Measurements from ENCODE around the gene PACSIN1. TPM values are rescaled to one million over a fixed set of nuclear protein-coding genes. Genes with fewer than 3 reads are reported as not detected.

Gene PACSIN1
- total and polyA plus RNA-seq, 4 donors, result 0.03 to 0.17 (median 0.15) TPM

DNA sequence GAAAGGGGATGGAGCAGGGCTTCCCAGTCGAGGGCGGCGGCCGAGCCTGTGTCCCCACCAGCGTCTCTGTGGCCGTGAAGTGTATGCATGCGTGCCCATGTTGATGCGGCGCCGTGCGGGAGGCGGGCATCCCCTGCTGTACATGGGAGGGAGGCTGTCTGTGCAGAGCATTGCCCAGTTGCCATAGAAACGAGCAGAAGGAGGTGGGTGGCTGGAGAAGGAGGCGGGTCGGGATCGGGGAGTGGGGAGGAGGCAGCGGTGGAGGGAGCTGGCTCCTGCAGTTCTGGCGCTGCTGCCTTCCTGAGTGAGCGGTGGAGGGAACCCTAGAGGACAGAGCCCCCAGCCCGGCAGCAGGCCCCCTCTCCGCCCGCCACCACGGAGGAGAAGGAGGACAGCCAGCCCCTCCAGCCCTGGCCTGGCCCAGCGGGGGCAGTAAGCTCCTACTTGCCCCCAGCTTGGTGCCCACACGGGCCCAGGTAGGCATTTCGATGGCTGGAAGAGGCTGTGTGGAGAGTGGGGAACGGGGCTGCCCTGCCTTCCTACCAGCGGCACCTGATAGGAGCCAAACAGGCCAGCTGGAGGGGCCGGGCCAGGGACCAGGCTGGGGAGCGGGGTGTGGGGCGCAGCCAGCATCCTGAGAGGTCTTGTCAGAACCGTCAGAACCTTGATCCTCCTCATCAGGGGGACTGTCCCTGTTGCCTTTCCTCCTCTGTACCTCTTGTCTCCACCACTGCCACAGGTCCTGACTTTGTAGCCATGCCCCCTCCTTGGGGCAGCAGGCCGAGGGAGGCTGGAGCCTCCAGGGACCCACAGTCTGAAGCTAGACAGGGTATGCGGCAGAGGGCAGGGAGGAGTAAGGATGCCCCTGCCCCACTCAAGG lies 49.0 kb downstream of the PACSIN1 start:
- Histone ChIP-seq H3K9ac (ENCODE audit: low read depth in 1 of 2, low read length in 2 of 2) (no peak overlapping the region), H3K36me3 (ENCODE audit: control insufficient read depth in 4 of 4, insufficient read depth in 3 of 4, low read depth in 1 of 4, low read length in 3 of 4) (no peaks in the 10 kb centered on the region), H3K27me3 (ENCODE audit: control insufficient read depth in 4 of 4, insufficient read depth in 4 of 4, low read length in 3 of 4) (no peaks in the 10 kb centered on the region), H3K4me3 (ENCODE audit: low read depth in 1 of 3, low read length in 3 of 3) (no peak overlapping the region), H3K9me3 (ENCODE audit: control insufficient read depth in 4 of 4, low read length in 3 of 4) (no peaks in the 10 kb centered on the region), H3K4me1 (ENCODE audit: control insufficient read depth in 4 of 4, insufficient read depth in 4 of 4, low read length in 3 of 4) (no peaks in the 10 kb centered on the region), H3K27ac (ENCODE audit: low read depth in 1 of 2, low read length in 2 of 2) (no peak overlapping the region)
- no peak for DNase-seq (ENCODE audit: low spot score)
- no peak for TF ChIP-seq TAF1 (conservative IDR thresholded peaks at IDR 0.05)
- no peak for TF ChIP-seq FOXA1 (IDR thresholded peaks at IDR 0.05)
- TF ChIP-seq EGR1 (IDR thresholded peaks at IDR 0.05; ENCODE audit: low read depth in 2 of 2), result no peak
- no peak for TF ChIP-seq RXRA (IDR thresholded peaks at IDR 0.05)
- TF ChIP-seq RAD21 (IDR thresholded peaks at IDR 0.05), result no peak
- no peak for TF ChIP-seq YY1 (IDR thresholded peaks at IDR 0.05)
- TF ChIP-seq, protein P1, sequence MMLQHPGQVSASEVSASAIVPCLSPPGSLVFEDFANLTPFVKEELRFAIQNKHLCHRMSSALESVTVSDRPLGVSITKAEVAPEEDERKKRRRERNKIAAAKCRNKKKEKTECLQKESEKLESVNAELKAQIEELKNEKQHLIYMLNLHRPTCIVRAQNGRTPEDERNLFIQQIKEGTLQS (IDR thresholded peaks at IDR 0.05), result no peak
- TF ChIP-seq, protein P2, sequence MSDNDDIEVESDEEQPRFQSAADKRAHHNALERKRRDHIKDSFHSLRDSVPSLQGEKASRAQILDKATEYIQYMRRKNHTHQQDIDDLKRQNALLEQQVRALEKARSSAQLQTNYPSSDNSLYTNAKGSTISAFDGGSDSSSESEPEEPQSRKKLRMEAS (IDR thresholded peaks at IDR 0.05), result no peak
- TF ChIP-seq SP1 (IDR thresholded peaks at IDR 0.05), result no peak
- TF ChIP-seq, protein P3, sequence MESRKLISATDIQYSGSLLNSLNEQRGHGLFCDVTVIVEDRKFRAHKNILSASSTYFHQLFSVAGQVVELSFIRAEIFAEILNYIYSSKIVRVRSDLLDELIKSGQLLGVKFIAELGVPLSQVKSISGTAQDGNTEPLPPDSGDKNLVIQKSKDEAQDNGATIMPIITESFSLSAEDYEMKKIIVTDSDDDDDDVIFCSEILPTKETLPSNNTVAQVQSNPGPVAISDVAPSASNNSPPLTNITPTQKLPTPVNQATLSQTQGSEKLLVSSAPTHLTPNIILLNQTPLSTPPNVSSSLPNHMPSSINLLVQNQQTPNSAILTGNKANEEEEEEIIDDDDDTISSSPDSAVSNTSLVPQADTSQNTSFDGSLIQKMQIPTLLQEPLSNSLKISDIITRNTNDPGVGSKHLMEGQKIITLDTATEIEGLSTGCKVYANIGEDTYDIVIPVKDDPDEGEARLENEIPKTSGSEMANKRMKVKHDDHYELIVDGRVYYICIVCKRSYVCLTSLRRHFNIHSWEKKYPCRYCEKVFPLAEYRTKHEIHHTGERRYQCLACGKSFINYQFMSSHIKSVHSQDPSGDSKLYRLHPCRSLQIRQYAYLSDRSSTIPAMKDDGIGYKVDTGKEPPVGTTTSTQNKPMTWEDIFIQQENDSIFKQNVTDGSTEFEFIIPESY (IDR thresholded peaks at IDR 0.05), result no peak
- no peak for TF ChIP-seq FOXA2 (IDR thresholded peaks at IDR 0.05)
- no peak for TF ChIP-seq JUND (IDR thresholded peaks at IDR 0.05)
- TF ChIP-seq, protein P4, sequence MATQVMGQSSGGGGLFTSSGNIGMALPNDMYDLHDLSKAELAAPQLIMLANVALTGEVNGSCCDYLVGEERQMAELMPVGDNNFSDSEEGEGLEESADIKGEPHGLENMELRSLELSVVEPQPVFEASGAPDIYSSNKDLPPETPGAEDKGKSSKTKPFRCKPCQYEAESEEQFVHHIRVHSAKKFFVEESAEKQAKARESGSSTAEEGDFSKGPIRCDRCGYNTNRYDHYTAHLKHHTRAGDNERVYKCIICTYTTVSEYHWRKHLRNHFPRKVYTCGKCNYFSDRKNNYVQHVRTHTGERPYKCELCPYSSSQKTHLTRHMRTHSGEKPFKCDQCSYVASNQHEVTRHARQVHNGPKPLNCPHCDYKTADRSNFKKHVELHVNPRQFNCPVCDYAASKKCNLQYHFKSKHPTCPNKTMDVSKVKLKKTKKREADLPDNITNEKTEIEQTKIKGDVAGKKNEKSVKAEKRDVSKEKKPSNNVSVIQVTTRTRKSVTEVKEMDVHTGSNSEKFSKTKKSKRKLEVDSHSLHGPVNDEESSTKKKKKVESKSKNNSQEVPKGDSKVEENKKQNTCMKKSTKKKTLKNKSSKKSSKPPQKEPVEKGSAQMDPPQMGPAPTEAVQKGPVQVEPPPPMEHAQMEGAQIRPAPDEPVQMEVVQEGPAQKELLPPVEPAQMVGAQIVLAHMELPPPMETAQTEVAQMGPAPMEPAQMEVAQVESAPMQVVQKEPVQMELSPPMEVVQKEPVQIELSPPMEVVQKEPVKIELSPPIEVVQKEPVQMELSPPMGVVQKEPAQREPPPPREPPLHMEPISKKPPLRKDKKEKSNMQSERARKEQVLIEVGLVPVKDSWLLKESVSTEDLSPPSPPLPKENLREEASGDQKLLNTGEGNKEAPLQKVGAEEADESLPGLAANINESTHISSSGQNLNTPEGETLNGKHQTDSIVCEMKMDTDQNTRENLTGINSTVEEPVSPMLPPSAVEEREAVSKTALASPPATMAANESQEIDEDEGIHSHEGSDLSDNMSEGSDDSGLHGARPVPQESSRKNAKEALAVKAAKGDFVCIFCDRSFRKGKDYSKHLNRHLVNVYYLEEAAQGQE (IDR thresholded peaks at IDR 0.05), result no peak
- 40% methylated on average over 34 of the region's 34 CpGs for WGBS

DNA sequence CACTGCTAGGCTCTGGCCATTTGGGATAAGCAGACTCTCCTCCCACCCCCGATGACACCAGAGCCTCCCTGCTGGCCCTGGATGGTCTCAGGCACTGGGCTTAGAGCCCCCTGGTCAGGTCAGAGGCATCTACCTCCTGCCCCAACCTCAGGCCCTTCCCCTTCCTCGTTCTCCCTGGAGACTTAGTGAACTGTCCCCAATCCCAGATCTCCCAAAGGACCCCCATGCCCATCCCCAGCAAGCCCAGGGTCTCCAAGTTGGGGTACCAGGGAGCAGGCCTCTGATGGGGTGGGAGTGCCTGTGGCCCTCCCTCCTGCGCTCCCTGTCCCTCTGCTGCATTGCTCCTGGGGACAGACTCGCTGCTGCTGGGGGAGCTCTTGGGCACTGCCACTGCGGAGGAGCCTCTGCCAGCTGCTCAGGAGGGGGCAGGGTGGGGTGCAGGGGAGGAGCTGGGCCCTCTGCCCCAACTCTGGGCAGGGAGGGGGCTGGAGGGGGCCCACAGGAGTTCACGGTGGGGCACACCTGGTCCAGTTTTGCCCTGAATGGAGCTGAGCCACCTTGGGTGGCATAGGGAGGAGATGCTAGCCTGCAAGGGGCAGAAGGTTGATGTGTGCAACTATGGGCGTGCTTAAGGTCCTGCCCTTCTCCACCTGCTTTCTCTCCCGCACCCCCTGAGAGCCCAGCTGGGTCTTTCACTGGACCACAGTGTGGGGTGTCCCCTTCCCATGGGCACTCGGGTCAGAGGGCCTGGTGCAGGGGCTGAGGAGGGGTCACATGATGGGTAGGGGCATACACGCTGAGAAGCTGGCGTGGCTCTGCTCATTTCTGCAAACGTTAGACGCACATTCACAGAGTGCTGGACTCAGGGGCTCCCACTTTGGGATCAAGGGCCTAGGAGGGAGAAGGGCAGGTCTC lies 49.9 kb downstream of the PACSIN1 start:
- 81% methylated on average over 13 of the region's 13 CpGs for WGBS
- Histone ChIP-seq H3K4me3 (ENCODE audit: low read depth in 1 of 3, low read length in 3 of 3) (no peak overlapping the region), H3K9ac (ENCODE audit: low read depth in 1 of 2, low read length in 2 of 2) (no peak overlapping the region), H3K36me3 (ENCODE audit: control insufficient read depth in 4 of 4, insufficient read depth in 3 of 4, low read depth in 1 of 4, low read length in 3 of 4) (no peaks in the 10 kb centered on the region), H3K4me1 (ENCODE audit: control insufficient read depth in 4 of 4, insufficient read depth in 4 of 4, low read length in 3 of 4) (no peaks in the 10 kb centered on the region), H3K27ac (ENCODE audit: low read depth in 1 of 2, low read length in 2 of 2) (no peak overlapping the region), H3K9me3 (ENCODE audit: control insufficient read depth in 4 of 4, low read length in 3 of 4) (no peaks in the 10 kb centered on the region), H3K27me3 (ENCODE audit: control insufficient read depth in 4 of 4, insufficient read depth in 4 of 4, low read length in 3 of 4) (no peaks in the 10 kb centered on the region)
- TF ChIP-seq TAF1 (conservative IDR thresholded peaks at IDR 0.05), result no peak
- TF ChIP-seq FOXA1 (IDR thresholded peaks at IDR 0.05), result no peak
- no peak for TF ChIP-seq YY1 (IDR thresholded peaks at IDR 0.05)
- no peak for DNase-seq (ENCODE audit: low spot score)
